HEK293 (cell line): ENCODE results near the gene SNAP47.

ENCODE experiments used
- BCL11B ChIP-seq: fragments of 450-650 bp; formaldehyde crosslinking; IDR thresholded peaks from 2 replicates; pipeline ENCODE4 v1.5.1; 2016; ENCODE audit warnings: low read depth, missing biosample characterization, missing genetic modification characterization
- KLF1 ChIP-seq: fragments of 450-650 bp; formaldehyde crosslinking; IDR thresholded peaks from 2 replicates; pipeline ENCODE4 v1.5.1; 2016; ENCODE audit warnings: missing biosample characterization, missing genetic modification characterization
- ZFP37 ChIP-seq: fragments of 450-650 bp; formaldehyde crosslinking; IDR thresholded peaks from 2 replicates; pipeline ENCODE4 v1.5.1; 2016; ENCODE audit warnings: missing biosample characterization, missing genetic modification characterization
- ZNF214 ChIP-seq: fragments of 450-650 bp; formaldehyde crosslinking; IDR thresholded peaks from 2 replicates; pipeline ENCODE4 v1.5.1; 2017; ENCODE audit warnings: missing biosample characterization, mild to moderate bottlenecking, missing genetic modification characterization, borderline replicate concordance
- ZNF221 ChIP-seq: fragments of 450-650 bp; formaldehyde crosslinking; IDR thresholded peaks from 2 replicates; pipeline ENCODE4 v1.5.1; 2017; ENCODE audit warnings: missing biosample characterization, missing genetic modification characterization, borderline replicate concordance
- ZNF544 ChIP-seq: fragments of 450-650 bp; formaldehyde crosslinking; IDR thresholded peaks from 2 replicates; pipeline ENCODE4 v1.5.0; 2017; ENCODE audit warnings: missing biosample characterization, missing genetic modification characterization
- ZNF664 ChIP-seq: fragments of 450-650 bp; formaldehyde crosslinking; IDR thresholded peaks from 2 replicates; pipeline ENCODE4 v1.5.1; 2016; ENCODE audit warnings: missing biosample characterization, missing genetic modification characterization
- ZNF837 ChIP-seq: fragments of 450-650 bp; formaldehyde crosslinking; IDR thresholded peaks from 2 replicates; pipeline ENCODE4 v1.5.1; 2016; ENCODE audit warnings: missing biosample characterization, missing genetic modification characterization
- TF ChIP-seq, protein P1 (sequence below): fragments of 450-650 bp; formaldehyde crosslinking; IDR thresholded peaks from 2 replicates; pipeline ENCODE4 v1.5.1; 2016; ENCODE audit warnings: missing biosample characterization, missing genetic modification characterization
- TF ChIP-seq, protein P2 (sequence below): fragments of 450-650 bp; formaldehyde crosslinking; IDR thresholded peaks from 2 replicates; pipeline ENCODE4 v1.5.1; 2017; ENCODE audit warnings: missing biosample characterization, missing genetic modification characterization
- TF ChIP-seq, protein P3 (sequence below): IDR thresholded peaks from 2 replicates; pipeline ENCODE4 v1.6.1; 2011; ENCODE audit warnings: mild to moderate bottlenecking, low read depth, low read length, borderline replicate concordance
- TF ChIP-seq, protein P4 (sequence below): fragments of 450-650 bp; formaldehyde crosslinking; conservative IDR thresholded peaks from 2 replicates; pipeline ENCODE4 v1.5.1; 2016; ENCODE audit warnings: low read depth, missing biosample characterization, missing genetic modification characterization
- TF ChIP-seq, protein P5 (sequence below): fragments of 450-650 bp; formaldehyde crosslinking; IDR thresholded peaks from 2 replicates; pipeline ENCODE4 v1.5.1; 2016; ENCODE audit warnings: missing biosample characterization, missing genetic modification characterization
- TF ChIP-seq, protein P6 (sequence below): fragments of 450-650 bp; formaldehyde crosslinking; IDR thresholded peaks from 2 replicates; pipeline ENCODE4 v1.5.1; 2017; ENCODE audit warnings: missing biosample characterization, missing genetic modification characterization
- TF ChIP-seq, protein P7 (sequence below): fragments of 450-650 bp; formaldehyde crosslinking; IDR thresholded peaks from 2 replicates; pipeline ENCODE4 v1.5.1; 2016; ENCODE audit warnings: missing biosample characterization, missing genetic modification characterization
- TF ChIP-seq, protein P8 (sequence below): fragments of 450-650 bp; IDR thresholded peaks from 2 replicates; pipeline ENCODE4 v1.5.1; 2018; ENCODE audit warnings: missing biosample characterization, mild to moderate bottlenecking, missing genetic modification characterization
- TF ChIP-seq, protein P9 (sequence below): fragments of 450-650 bp; formaldehyde crosslinking; IDR thresholded peaks from 2 replicates; pipeline ENCODE4 v1.5.1; 2016; ENCODE audit warnings: missing biosample characterization, missing genetic modification characterization

Gene SNAP47

DNA sequence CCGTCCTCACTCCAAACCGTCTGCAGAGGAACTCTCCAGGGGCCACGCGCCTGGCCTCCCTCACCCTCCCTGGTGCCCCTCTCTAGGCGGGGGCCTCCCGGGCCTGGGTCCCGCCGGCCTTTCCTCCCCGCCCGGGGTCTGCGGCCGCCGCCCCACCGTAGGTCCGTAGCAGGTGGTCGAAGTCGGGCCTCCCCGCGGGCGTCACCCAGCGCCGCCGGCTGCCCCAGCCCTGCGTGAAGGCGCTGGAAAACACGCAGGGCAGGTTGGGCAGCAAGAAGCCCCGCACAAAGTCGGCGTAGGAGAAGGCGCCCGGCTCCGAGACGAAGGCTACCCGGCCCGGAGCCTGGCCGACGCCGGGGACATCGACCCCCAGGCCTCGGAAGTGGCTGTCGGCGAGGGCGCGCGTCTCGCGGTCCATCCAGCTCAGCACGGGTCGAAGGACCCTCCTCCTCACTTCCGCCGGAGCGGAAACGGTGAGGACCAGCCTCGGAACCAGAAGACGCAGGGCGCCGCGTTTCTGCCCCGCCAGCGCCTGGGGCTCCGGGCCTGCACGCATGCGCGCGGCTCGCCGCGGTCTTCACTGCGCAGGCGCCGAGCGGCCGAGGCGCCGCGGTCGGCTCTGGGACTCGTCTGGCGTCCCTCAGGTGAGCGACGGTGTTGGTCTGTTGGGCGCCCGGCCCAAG is at the start of gene SNAP47, which contains the start of gene JMJD4 (continued):
- TF ChIP-seq, protein P1, sequence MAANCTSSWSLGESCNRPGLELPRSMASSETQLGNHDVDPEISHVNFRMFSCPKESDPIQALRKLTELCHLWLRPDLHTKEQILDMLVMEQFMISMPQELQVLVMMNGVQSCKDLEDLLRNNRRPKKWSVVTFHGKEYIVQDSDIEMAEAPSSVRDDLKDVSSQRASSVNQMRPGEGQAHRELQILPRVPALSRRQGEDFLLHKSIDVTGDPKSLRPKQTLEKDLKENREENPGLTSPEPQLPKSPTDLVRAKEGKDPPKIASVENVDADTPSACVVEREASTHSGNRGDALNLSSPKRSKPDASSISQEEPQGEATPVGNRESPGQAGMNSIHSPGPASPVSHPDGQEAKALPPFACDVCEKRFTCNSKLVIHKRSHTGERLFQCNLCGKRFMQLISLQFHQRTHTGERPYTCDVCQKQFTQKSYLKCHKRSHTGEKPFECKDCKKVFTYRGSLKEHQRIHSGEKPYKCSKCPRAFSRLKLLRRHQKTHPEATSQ, result peak; percentile 100
- TF ChIP-seq, protein P2, sequence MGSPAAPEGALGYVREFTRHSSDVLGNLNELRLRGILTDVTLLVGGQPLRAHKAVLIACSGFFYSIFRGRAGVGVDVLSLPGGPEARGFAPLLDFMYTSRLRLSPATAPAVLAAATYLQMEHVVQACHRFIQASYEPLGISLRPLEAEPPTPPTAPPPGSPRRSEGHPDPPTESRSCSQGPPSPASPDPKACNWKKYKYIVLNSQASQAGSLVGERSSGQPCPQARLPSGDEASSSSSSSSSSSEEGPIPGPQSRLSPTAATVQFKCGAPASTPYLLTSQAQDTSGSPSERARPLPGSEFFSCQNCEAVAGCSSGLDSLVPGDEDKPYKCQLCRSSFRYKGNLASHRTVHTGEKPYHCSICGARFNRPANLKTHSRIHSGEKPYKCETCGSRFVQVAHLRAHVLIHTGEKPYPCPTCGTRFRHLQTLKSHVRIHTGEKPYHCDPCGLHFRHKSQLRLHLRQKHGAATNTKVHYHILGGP (tag by site-specific recombination), result no peak
- TF ChIP-seq, protein P3, sequence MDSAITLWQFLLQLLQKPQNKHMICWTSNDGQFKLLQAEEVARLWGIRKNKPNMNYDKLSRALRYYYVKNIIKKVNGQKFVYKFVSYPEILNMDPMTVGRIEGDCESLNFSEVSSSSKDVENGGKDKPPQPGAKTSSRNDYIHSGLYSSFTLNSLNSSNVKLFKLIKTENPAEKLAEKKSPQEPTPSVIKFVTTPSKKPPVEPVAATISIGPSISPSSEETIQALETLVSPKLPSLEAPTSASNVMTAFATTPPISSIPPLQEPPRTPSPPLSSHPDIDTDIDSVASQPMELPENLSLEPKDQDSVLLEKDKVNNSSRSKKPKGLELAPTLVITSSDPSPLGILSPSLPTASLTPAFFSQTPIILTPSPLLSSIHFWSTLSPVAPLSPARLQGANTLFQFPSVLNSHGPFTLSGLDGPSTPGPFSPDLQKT, result peak; percentile 56; the same call in 1 of the 2 replicates
- TF ChIP-seq ZNF837 (tag by site-specific recombination) (no peak), ZNF664 (tag by site-specific recombination) (peak; percentile 58; the same call in 1 of the 2 replicates), ZNF544 (tag by site-specific recombination) (no peak), ZFP37 (peak; percentile 99), ZNF214 (tag by site-specific recombination) (no peak), ZNF221 (tag by site-specific recombination) (no peak), BCL11B (tag by site-specific recombination) (peak; percentile 85; the same call in 1 of the 2 replicates), KLF1 (tag by site-specific recombination) (peak; percentile 63)
- TF ChIP-seq, protein P4, sequence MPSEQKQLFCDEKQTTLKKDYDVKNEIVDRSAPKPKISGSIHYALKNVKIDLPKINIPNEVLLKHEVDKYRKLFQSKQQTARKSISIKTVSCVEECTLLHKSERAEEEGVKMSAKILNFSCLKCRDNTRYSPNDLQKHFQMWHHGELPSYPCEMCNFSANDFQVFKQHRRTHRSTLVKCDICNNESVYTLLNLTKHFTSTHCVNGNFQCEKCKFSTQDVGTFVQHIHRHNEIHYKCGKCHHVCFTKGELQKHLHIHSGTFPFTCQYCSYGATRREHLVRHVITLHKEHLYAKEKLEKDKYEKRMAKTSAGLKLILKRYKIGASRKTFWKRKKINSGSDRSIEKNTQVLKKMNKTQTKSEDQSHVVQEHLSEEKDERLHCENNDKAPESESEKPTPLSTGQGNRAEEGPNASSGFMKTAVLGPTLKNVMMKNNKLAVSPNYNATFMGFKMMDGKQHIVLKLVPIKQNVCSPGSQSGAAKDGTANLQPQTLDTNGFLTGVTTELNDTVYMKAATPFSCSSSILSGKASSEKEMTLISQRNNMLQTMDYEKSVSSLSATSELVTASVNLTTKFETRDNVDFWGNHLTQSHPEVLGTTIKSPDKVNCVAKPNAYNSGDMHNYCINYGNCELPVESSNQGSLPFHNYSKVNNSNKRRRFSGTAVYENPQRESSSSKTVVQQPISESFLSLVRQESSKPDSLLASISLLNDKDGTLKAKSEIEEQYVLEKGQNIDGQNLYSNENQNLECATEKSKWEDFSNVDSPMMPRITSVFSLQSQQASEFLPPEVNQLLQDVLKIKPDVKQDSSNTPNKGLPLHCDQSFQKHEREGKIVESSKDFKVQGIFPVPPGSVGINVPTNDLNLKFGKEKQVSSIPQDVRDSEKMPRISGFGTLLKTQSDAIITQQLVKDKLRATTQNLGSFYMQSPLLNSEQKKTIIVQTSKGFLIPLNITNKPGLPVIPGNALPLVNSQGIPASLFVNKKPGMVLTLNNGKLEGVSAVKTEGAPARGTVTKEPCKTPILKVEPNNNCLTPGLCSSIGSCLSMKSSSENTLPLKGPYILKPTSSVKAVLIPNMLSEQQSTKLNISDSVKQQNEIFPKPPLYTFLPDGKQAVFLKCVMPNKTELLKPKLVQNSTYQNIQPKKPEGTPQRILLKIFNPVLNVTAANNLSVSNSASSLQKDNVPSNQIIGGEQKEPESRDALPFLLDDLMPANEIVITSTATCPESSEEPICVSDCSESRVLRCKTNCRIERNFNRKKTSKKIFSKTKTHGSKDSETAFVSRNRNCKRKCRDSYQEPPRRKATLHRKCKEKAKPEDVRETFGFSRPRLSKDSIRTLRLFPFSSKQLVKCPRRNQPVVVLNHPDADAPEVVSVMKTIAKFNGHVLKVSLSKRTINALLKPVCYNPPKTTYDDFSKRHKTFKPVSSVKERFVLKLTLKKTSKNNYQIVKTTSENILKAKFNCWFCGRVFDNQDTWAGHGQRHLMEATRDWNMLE (tag by site-specific recombination), result peak; percentile 78
- TF ChIP-seq, protein P5, sequence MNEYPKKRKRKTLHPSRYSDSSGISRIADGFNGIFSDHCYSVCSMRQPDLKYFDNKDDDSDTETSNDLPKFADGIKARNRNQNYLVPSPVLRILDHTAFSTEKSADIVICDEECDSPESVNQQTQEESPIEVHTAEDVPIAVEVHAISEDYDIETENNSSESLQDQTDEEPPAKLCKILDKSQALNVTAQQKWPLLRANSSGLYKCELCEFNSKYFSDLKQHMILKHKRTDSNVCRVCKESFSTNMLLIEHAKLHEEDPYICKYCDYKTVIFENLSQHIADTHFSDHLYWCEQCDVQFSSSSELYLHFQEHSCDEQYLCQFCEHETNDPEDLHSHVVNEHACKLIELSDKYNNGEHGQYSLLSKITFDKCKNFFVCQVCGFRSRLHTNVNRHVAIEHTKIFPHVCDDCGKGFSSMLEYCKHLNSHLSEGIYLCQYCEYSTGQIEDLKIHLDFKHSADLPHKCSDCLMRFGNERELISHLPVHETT, result peak; percentile 92
- TF ChIP-seq, protein P6, sequence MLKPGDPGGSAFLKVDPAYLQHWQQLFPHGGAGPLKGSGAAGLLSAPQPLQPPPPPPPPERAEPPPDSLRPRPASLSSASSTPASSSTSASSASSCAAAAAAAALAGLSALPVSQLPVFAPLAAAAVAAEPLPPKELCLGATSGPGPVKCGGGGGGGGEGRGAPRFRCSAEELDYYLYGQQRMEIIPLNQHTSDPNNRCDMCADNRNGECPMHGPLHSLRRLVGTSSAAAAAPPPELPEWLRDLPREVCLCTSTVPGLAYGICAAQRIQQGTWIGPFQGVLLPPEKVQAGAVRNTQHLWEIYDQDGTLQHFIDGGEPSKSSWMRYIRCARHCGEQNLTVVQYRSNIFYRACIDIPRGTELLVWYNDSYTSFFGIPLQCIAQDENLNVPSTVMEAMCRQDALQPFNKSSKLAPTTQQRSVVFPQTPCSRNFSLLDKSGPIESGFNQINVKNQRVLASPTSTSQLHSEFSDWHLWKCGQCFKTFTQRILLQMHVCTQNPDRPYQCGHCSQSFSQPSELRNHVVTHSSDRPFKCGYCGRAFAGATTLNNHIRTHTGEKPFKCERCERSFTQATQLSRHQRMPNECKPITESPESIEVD (tag by site-specific recombination), result no peak
- TF ChIP-seq, protein P7, sequence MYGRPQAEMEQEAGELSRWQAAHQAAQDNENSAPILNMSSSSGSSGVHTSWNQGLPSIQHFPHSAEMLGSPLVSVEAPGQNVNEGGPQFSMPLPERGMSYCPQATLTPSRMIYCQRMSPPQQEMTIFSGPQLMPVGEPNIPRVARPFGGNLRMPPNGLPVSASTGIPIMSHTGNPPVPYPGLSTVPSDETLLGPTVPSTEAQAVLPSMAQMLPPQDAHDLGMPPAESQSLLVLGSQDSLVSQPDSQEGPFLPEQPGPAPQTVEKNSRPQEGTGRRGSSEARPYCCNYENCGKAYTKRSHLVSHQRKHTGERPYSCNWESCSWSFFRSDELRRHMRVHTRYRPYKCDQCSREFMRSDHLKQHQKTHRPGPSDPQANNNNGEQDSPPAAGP, result peak; percentile 98
- TF ChIP-seq, protein P8, sequence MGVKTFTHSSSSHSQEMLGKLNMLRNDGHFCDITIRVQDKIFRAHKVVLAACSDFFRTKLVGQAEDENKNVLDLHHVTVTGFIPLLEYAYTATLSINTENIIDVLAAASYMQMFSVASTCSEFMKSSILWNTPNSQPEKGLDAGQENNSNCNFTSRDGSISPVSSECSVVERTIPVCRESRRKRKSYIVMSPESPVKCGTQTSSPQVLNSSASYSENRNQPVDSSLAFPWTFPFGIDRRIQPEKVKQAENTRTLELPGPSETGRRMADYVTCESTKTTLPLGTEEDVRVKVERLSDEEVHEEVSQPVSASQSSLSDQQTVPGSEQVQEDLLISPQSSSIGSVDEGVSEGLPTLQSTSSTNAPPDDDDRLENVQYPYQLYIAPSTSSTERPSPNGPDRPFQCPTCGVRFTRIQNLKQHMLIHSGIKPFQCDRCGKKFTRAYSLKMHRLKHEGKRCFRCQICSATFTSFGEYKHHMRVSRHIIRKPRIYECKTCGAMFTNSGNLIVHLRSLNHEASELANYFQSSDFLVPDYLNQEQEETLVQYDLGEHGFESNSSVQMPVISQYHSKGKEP, result no peak
- TF ChIP-seq, protein P9, sequence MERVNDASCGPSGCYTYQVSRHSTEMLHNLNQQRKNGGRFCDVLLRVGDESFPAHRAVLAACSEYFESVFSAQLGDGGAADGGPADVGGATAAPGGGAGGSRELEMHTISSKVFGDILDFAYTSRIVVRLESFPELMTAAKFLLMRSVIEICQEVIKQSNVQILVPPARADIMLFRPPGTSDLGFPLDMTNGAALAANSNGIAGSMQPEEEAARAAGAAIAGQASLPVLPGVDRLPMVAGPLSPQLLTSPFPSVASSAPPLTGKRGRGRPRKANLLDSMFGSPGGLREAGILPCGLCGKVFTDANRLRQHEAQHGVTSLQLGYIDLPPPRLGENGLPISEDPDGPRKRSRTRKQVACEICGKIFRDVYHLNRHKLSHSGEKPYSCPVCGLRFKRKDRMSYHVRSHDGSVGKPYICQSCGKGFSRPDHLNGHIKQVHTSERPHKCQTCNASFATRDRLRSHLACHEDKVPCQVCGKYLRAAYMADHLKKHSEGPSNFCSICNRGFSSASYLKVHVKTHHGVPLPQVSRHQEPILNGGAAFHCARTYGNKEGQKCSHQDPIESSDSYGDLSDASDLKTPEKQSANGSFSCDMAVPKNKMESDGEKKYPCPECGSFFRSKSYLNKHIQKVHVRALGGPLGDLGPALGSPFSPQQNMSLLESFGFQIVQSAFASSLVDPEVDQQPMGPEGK, result peak; percentile 85
